Neuron (in vitro differentiated cells): ENCODE data around the gene IFT57.
"Not testable (repeated sequence)": the region's sequence is repeated elsewhere in the genome, so short reads cannot be mapped to it uniquely, and the experiment has no call there.

Experiments
- H2AFZ ChIP-seq: one replicate; pipeline ENCODE4 v1.6.1; 2013; ENCODE audit warnings: low read depth, mild to moderate bottlenecking, inconsistent platforms, low read length, moderate library complexity
- H3K27me3 ChIP-seq: one replicate; pipeline ENCODE4 v1.6.1; 2013; ENCODE audit warnings: low read length; ENCODE audit not compliant: insufficient read depth
- H3K36me3 ChIP-seq: one replicate; pipeline ENCODE4 v1.6.1; 2013; ENCODE audit warnings: low read length; ENCODE audit not compliant: insufficient read depth
- H3K4me1 ChIP-seq: one replicate; pipeline ENCODE4 v1.6.1; 2013; ENCODE audit warnings: low read length; ENCODE audit not compliant: insufficient read depth
- H3K4me3 ChIP-seq: 2 replicates; pipeline ENCODE4 v1.5.1; 2013; ENCODE audit warnings: mild to moderate bottlenecking, low read length, moderate library complexity
- H3K9me3 ChIP-seq: one replicate; pipeline ENCODE4 v1.6.1; 2013; ENCODE audit warnings: low read length

The IFT57 gene

GRCh38 chr3:108178676-108179075 lies 43.5 kb downstream of the IFT57 start:
- no peaks in the 10 kb centered on the region for H3K36me3 ChIP-seq
- no peaks in the 10 kb centered on the region for H3K9me3 ChIP-seq
- no peaks in the 10 kb centered on the region for H3K27me3 ChIP-seq
- H3K4me3 ChIP-seq = no peak overlapping the region
- H2AFZ ChIP-seq = no peak overlapping the region
- H3K4me1 ChIP-seq = peaks cover 5% of the 10 kb centered on the region

GRCh38 chr3:108177536-108177935 lies 44.7 kb downstream of the IFT57 start:
- Histone ChIP-seq H3K36me3 (no peaks in the 10 kb centered on the region), H3K27me3 (no peaks in the 10 kb centered on the region), H2AFZ (no peak overlapping the region), H3K9me3 (no peaks in the 10 kb centered on the region), H3K4me1 (peaks cover 5% of the 10 kb centered on the region), H3K4me3 (no peak overlapping the region)

GRCh38 chr3:108175352-108175751 lies 46.9 kb downstream of the IFT57 start:
- no peaks in the 10 kb centered on the region for H3K36me3 ChIP-seq
- peaks cover 5% of the 10 kb centered on the region for H3K4me1 ChIP-seq

GRCh38 chr3:108171106-108171505 lies 51.1 kb downstream of the IFT57 start:
- Histone ChIP-seq H3K4me3 (no peak overlapping the region), H3K4me1 (peaks cover 5% of the 10 kb centered on the region), H2AFZ (no peak overlapping the region), H3K36me3 (peaks cover 5% of the 10 kb centered on the region), H3K9me3 (no peaks in the 10 kb centered on the region), H3K27me3 (no peaks in the 10 kb centered on the region)

More at GRCh38 chr3:108175352-108175751, 46.9 kb downstream of the IFT57 start:
- no peak overlapping the region for H3K4me3 ChIP-seq
- no peak overlapping the region for H2AFZ ChIP-seq
- H3K9me3 ChIP-seq = no peaks in the 10 kb centered on the region
- no peaks in the 10 kb centered on the region for H3K27me3 ChIP-seq

DNA sequence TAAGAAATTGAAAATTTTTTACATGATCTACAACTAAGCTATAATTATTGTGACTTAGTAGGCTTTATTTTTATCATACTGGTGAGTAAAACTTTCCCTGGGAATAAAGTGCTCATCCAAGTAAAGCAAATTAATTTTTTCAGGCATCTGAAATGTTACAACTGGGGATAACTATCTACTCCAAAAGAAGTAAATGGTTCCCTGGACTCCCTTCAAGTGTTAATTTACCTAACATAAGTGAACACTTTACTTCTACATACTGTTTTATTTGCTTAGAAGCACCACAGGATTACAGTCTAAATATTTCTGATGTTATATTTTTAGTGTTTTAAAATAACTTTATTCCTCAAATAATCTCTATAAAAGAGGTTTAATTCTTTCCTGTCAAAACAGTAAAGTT lies 57.8 kb downstream of the IFT57 start:
- H3K4me1 ChIP-seq = no peaks in the 10 kb centered on the region
- peaks cover 15% of the 10 kb centered on the region for H3K36me3 ChIP-seq
- no peaks in the 10 kb centered on the region for H3K27me3 ChIP-seq
- peaks cover 2% of the 10 kb centered on the region for H3K9me3 ChIP-seq
- no peak overlapping the region for H2AFZ ChIP-seq
- no peak overlapping the region for H3K4me3 ChIP-seq

DNA sequence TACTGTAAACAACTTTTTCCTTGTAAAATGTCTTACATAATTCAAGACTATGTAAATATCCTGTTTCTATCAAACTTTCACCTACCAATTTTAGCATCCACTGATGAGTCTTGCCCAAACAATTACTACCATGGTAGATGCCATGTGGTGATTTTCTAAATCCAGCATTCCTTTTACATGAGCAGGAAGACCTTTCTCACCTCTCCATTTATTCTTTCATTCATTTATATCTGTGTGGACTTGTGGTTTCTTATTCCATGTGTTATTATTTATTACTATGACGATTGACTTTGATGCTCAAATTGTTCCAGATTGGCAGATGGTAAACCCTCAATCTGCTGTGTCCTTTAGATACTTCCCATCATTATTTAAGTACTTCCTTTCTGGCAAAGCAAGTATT lies 62.4 kb downstream of the IFT57 start:
- H3K36me3 ChIP-seq = peaks cover 10% of the 10 kb centered on the region
- H3K4me1 ChIP-seq = no peaks in the 10 kb centered on the region
- H3K27me3 ChIP-seq = no peaks in the 10 kb centered on the region
- H2AFZ ChIP-seq = no peak overlapping the region
- H3K9me3 ChIP-seq = peaks cover 2% of the 10 kb centered on the region
- no peak overlapping the region for H3K4me3 ChIP-seq

GRCh38 chr3:108159105-108159504 lies 63.1 kb downstream of the IFT57 start:
- Histone ChIP-seq H3K4me3 (no peak overlapping the region), H3K9me3 (peaks cover 2% of the 10 kb centered on the region), H2AFZ (no peak overlapping the region), H3K36me3 (peaks cover 10% of the 10 kb centered on the region), H3K27me3 (no peaks in the 10 kb centered on the region), H3K4me1 (no peaks in the 10 kb centered on the region)

DNA sequence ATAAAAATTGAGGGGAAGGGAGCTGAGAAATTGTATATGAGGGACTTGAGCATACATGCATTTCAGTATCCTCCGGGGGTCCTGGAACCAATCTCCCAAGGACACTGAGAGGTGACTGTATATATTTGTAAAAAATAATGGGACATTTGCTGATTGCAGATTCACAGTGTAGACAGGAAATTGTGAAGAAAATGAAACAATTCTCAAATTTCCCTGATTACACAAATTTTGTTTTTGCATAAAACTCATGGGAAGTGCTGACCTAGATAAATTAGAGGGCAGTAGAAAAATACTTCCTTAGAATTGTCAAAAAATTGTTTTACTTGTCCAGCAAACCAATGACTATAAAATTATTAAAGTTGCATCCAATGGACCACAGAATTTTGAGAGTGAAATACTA lies 64.0 kb downstream of the IFT57 start:
- H3K36me3 ChIP-seq = peaks cover 10% of the 10 kb centered on the region
- H3K4me3 ChIP-seq = no peak overlapping the region
- no peak overlapping the region for H2AFZ ChIP-seq
- no peaks in the 10 kb centered on the region for H3K4me1 ChIP-seq
- no peaks in the 10 kb centered on the region for H3K27me3 ChIP-seq
- H3K9me3 ChIP-seq = peaks cover 2% of the 10 kb centered on the region

DNA sequence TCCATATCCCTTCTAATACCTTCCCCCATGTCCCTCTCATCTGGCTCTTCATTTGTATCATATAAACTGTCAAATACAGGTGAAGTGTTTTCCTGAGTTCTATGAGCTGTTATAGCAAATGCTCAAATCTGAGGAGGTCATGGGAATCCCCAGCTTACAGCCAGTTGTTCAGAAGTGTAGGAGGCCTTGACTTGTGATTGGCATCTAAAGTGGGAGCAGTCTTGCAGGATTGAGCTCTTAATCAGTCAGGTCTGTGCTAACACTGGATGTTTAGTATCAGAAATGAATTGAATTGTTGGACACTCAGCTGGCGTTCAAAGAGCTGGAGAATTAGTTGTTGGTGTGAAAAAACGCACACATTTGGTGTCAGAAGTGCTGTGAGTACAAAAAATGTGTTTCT lies 65.0 kb downstream of the IFT57 start:
- no peaks in the 10 kb centered on the region for H3K27me3 ChIP-seq
- peaks cover 4% of the 10 kb centered on the region for H3K36me3 ChIP-seq
- H3K4me1 ChIP-seq = no peaks in the 10 kb centered on the region

DNA sequence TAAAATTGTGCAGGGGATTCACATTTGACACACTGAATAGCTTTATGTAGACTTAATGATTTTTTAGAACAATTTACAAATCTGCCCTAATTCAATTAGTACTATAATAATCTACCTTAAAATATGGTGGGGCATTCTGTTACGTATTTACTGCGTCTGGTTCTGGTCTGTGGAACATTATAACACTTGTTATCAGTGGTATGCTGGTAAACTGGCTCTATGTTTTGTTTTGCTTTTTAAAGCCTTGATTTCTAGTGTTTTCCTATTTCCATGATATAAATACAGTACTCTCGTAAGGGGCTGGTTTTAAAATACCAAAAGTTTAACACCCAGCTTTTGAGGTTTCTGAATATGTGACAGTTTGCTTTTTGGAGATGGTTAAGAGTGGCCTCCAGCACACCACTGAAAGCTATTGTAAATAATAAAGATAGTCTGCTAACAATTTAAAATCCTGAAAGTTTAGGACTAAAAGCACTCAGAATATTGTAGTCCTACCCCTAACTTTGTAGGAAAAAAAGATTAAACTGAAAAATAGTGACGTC lies 65.8 kb downstream of the IFT57 start:
- Histone ChIP-seq H3K9me3 (no peaks in the 10 kb centered on the region), H3K36me3 (no peaks in the 10 kb centered on the region), H2AFZ (no peak overlapping the region), H3K27me3 (no peaks in the 10 kb centered on the region), H3K4me3 (no peak overlapping the region), H3K4me1 (no peaks in the 10 kb centered on the region)

More for the DNA sequence above, 65.0 kb downstream of the IFT57 start:
- Histone ChIP-seq H2AFZ (no peak overlapping the region), H3K9me3 (peaks cover 2% of the 10 kb centered on the region), H3K4me3 (no peak overlapping the region)

DNA sequence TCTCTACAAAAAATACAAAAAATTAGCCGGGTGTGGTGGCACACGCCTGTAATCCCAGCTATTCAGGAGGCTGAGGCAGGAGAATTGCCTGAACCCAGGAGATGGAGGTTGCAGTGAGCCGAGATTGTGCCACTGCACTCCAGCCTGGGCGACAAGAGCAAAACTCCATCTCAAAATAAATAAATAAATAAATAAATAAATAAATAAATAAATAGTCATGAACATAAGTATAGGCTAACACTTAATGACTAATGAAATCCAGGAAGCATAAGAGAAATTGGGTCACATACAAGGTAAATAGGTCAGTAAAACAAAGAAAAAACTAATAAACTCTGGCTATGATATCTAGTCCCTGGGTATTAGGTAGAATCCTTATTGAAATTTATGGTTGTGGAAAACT lies 66.6 kb downstream of the IFT57 start:
- H3K36me3 ChIP-seq, H3K27me3 ChIP-seq, H3K4me1 ChIP-seq, H2AFZ ChIP-seq, H3K9me3 ChIP-seq, H3K4me3 ChIP-seq: not testable (repeated sequence)

DNA sequence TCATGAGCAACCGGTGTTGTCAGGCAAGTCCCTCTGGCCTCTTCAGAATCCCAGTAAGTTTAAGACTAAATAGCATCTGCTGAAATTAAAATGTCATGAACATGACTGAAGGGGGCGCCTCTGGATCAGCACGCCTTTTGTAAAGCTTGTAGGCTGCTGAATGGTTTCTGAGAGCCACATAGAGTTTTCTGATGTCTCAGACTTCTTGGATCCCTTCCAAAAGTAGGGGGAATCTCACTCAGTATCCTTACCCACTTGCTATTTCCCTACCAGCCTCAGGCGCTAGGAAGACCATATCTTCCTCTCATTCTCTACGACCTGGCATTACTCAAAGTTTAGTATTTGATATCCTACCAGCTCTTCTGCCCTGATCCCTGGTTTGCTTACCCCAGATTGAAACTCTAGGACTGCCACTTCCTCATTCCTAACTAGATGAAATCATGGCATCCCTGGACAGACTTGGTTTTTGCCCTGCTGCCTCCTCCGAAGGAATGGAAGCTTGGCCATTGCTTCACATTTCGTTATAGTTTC lies 68.7 kb downstream of the IFT57 start:
- Histone ChIP-seq H3K4me1 (peaks cover 4% of the 10 kb centered on the region), H3K36me3 (no peaks in the 10 kb centered on the region)

DNA sequence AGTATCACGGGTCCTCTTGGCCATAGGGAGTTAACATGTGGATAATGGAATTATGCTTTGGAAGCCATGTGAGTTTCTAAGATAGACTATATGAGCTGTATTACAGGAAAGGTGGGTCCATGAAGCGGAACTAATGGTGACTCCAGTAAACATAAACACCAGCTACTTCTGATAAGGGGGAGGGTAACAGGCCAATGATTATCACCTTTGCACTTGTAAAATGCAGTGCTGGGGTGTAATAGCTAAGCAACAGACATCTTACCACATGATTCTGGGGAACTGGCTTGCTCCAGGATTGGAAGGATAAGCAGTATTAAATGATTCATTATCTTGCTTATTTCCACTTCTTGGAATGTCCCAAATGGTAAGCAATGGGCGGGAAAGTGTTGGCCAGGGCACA lies 70.0 kb downstream of the IFT57 start:
- Histone ChIP-seq H3K36me3 (no peaks in the 10 kb centered on the region), H3K4me1 (peaks cover 4% of the 10 kb centered on the region), H3K4me3 (no peak overlapping the region), H2AFZ (no peak overlapping the region), H3K27me3 (no peaks in the 10 kb centered on the region), H3K9me3 (no peaks in the 10 kb centered on the region)

More for the DNA sequence above, 68.7 kb downstream of the IFT57 start:
- no peaks in the 10 kb centered on the region for H3K9me3 ChIP-seq
- H3K4me3 ChIP-seq = no peak overlapping the region
- H3K27me3 ChIP-seq = no peaks in the 10 kb centered on the region
- no peak overlapping the region for H2AFZ ChIP-seq

GRCh38 chr3:108150200-108150599 lies 72.0 kb downstream of the IFT57 start:
- H3K4me3 ChIP-seq = no peak overlapping the region
- H3K4me1 ChIP-seq = peaks cover 4% of the 10 kb centered on the region
- H3K36me3 ChIP-seq = no peaks in the 10 kb centered on the region
- H3K27me3 ChIP-seq = no peaks in the 10 kb centered on the region
- H3K9me3 ChIP-seq = no peaks in the 10 kb centered on the region
- H2AFZ ChIP-seq = no peak overlapping the region
